HG03342 (cell line): ENCODE measurements around the gene TGM4.
"Not testable (repeated sequence)": the region's sequence is repeated elsewhere in the genome, so short reads cannot be mapped to it uniquely, and the experiment has no call there.

Source experiments
- ATAC-seq: cut with Tn5 transposase; IDR thresholded peaks from one replicate; pipeline ENCODE4 v1.9.1; 2021; ENCODE audit warnings: mild to moderate bottlenecking, moderate library complexity; ENCODE audit not compliant: unreplicated experiment

The TGM4 gene

GRCh38 chr3:44874308-44874707, at the start of gene TGM4:
TGM4 (plus strand) TSS chr3:44874608; CDS start chr3:44874679, 71 bp downstream.
- no peak for ATAC-seq

DNA sequence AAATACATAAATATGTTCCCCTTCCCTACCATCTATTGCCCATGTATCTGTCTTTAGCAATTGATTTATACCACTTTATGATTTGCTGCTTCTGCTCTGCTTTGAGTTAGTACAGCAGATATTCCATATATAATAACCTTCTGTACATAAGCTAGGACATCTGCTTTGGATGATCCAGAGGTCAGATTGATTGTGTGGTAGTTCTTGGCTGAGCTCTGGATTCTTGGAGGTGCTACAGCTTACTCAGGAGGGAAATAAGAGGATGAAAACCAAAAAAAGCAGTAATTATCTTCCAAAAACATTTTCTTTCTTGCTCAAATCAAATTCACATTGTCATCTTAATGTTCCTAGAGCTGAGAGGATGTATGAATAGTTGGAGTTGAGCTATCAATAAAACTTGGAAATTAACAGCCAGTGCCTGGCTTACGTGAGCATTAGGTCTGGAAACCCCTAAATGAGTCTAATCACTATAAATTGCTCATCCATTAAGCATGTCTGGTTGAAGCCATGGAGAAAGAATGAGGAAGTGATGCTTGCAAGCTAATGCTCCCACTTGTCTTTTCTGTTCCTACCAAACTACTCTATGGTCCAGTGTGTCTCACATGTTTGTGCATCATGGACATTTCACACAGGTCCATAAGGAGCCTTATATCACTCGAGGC, 49.0 kb upstream of the TGM4 start:
- ATAC-seq = no peak

GRCh38 chr3:44827196-44827595, 47.2 kb upstream of the TGM4 start:
- ATAC-seq = no peak

DNA sequence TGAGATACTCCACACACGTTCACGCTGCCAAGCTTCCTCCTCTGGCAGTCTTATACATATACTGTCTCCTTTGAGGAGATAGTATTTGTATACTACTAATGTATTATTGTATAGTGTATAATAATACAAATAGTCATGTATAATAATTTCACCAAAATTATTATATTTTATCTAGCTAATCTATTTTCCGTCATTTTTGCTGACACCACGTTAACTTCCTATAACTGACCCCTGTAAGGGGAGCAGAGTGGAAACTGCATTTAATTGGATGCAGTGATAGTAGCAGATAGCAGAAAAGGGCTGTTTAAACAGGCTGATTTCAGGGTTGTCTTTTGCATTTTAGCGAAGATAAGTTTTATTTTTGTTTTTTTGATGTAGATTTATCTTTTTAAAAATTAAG, 43.2 kb upstream of the TGM4 start:
- ATAC-seq = no peak

DNA sequence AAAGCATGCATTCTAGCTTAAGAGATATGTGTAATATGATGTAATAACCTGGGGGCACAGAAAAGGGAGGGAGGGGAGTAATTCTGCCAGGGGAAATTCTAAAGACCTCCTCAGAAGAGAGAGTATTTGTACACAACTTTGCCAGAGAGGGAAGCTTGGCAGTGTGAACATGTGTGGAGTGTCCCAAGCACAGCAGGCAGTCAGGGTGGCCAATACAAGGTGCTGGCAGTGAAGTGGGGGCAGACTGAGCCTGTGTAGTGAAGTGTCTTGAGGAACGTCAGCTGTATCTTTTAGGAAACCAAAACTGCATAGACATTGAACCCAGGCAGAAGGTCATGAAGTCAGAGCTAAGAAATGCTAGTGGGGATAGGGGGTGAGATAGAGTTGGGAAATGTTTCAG, 42.4 kb upstream of the TGM4 start:
- no peak for ATAC-seq

DNA sequence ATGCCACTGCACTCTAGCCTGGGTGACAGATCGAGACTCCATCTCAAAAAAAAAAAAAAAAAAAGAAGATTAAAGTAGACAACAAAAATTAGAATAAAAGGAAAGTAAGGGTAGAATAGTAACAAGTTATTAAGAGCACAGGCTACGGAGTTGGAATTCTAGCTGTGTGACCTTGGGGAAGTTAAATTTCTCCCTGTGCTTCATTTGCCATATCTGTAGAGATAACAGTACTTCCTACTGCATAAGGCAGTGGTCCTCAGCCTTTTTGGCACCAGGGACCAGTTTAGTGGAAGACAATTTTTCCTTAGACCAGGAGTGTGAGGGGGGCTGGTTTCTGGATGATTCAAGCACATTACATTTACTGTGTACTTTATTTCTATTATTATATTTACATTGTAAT, 41.4 kb upstream of the TGM4 start:
- no peak for ATAC-seq

GRCh38 chr3:44833394-44833793, 41.0 kb upstream of the TGM4 start:
- no peak for ATAC-seq

DNA sequence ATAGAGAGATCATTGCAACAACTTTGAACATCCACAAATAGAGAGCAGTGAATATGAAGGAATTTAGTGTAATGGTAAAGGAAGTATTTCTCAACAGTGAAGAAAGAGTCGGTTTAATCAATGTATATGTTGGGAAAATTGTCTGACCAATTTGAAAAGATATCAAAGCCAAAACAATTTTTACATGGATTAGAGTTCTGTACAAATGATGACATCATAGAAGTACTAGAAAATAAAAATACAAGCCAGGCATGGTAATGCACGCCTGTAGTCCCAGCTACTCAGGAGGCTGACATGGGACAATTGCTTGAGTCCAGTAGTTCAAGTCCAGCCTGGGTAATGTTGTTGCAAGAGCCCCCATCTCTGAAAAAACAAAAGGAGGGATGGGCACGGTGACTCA, 38.7 kb upstream of the TGM4 start:
- ATAC-seq = no peak

DNA sequence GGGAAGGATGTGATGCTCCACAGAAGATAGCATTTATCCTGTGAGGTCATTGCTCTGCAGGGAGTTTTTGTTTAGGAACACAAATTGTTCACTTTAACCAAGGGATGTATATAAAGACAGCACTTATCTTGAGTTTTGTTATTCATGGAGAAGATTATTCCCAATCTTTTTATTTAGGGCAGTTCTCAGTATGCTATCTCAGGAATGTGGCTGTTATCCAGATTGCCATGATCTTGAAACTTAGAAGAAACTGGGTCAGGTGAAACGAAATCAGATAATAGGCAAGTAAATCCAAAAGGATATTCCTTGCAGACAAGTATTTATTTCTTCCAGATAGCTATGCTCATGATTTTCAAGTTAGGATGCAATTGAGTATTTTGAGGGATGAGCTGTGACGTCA, 32.0 kb upstream of the TGM4 start:
- ATAC-seq = no peak

GRCh38 chr3:44845528-44846520, 28.6 kb upstream of the TGM4 start:
- ATAC-seq = no peak

GRCh38 chr3:44848634-44849033, 25.8 kb upstream of the TGM4 start:
- no peak for ATAC-seq

- not testable (repeated sequence) for ATAC-seq
Measured at GRCh38 chr3:44856663-44857062, 17.7 kb upstream of the TGM4 start.

DNA sequence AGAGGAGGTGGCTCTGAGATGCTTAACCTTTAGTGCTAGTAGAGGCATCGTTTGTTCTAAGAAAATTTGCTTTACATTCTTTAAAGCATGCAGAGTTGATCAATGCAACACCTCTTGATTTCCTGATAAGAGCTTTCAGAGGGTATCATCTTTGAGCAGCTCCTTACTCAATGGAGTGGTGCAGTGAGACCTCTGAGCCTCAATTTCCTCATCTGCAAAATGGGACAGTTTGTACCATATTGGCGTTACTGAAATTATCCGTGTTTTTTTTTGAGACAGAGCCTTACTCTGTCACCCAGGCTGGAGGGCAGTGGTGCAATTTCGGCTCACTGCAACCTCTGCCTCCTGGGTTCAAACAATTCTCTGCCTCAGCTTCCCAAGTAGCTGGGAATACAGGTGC, 14.3 kb upstream of the TGM4 start:
- no peak for ATAC-seq

DNA sequence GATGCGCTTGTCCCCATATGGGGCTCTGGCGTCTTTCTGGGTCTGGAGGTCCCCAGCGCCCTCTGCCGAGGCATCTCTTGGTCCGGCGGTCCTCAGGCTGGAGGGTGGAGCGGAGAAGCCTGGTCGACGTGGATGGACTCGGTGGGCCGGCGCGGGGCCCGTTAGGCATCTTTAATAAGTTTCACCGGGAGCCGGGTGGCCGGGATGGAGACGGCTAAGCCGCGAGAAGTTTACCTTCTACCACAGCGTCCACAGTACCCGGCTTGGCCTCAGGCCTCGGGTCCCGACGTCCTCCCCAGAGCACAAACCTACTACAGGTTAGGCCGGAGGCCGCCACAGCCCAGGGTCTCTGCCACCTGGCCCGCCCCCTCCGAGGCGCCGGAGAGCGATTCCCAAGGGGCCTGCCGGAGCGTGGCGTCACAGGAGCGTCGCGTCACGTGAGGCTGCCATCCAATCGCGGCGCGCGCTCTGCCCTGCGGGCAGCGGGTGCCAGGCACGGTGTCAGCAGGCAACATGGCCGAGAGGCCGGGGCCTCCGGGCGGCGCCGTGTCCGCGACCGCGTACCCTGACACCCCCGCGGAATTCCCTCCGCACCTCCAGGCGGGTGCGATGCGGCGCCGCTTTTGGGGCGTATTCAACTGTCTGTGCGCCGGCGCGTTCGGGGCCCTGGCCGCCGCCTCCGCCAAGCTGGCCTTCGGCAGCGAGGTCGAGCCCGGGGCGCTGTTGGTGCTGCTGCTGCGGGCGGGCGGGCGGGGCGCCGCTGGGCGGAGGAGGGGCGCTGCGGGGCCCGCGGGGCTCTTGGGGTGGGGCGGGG, 12.8 kb upstream of the TGM4 start, which contains the start of gene TMEM42:
TSS of gene TMEM42 (plus strand) at position 501 of the 814 bp plus-strand sequence. CDS start at position 514, 13 bp downstream.
- ATAC-seq = peak; percentile 95

- peak; percentile 20 for ATAC-seq
Measured at GRCh38 chr3:44862226-44862637, 12.2 kb upstream of the TGM4 start.

DNA sequence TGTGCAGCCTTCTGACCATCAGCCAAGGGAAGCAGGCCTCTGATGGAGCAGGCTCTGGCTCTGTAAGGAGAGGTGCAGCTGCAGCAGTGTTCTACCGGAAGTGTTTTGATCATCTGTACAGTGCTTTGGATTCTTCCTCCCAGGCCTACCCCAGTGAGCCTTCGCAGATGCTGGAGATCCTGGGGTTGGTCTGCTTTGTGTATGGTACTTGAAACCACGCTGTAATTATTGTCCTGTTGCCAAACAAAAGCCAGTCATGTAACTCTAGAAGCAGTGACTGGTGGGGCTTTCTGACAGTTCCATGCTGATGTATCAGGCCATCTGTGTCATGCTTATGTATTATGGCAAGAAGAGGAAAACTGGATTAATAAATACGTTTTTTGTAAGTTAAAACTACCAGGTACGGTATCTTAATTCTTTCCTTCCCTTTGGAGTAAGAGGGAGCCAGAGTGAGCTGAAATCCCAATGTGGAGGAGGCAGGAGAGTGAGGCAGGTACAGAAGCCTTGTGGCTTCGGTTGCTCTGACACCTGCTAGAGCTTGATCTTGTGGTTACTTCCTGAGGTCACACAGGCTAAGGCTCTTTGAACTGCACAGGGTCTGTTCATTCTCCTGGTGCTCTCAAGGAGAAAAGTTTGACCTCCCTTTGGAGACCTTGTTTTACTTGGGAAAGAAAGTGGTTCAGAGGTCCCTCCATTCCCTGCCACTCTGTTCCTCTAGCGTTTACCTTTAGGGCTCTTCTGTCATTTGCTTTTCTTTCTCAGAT, 9.0 kb upstream of the TGM4 start:
- ATAC-seq = no peak

- ATAC-seq = no peak
Measured at GRCh38 chr3:44867421-44868111, 6.8 kb upstream of the TGM4 start.

- no peak for ATAC-seq
Measured at GRCh38 chr3:44870375-44871061, 3.9 kb upstream of the TGM4 start.

- no peak for ATAC-seq
Measured at GRCh38 chr3:44875596-44875995, 1.2 kb downstream of the TGM4 start.
